ENCODE results near the gene CHAT.

The CHAT gene

DNA sequence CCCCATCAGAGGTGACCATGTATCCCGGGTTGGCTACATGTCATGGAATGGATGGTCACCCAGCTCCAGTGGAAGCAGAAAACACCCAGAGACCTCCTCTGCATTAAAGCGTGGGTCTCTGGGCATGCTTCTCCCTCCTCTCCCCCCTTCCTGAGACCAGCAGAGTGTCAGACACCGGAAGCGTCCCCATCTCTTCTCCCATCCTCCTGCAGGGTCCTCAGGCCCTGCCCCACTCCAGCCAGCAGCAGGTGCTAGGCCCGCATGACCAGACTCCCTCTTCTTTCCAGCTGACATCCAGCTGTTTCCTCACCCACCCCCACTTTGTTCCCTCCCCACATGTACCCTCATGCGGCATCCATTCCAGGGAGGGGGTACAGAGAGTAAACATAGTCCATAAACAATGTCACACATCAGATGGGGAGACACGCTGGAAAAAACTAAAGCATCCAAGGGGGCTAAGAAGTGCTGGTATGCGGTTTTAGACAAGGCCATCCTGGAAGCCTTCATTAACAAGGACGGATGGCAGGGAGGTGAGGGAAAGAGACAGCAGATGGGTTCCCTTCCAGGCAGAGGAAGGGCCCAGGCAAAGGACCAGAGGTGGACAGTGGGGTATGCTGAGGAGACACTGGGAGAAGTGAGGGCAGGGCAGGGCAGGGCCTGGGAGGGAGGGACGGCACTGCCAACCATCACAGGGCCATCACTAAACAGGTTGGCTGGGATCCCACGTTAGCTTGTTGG is 16.2 kb upstream of the CHAT start:
- no peak for DNase-seq

GRCh38 chr10:49598164-49598856 is 15.5 kb upstream of the CHAT start:
- no peak for DNase-seq

DNA sequence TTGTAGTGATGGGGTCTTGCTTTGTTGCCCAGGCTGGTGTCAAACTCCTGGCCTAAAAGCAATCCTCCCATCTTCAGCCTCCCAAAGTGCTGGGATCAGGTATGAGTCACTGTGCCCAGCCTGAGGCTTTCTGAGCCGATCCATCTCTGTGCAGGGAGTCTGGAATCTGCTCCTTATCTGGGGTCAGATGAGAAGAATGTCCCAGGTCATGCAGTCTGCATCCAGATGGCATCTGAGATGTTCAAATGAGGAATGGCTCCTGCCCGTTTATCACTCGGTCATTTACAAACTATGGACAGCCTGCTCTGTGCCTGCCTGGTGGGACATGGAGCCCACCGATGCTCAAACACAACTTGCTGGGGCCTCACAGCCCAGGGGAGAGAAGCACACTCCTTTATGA is 14.9 kb upstream of the CHAT start:
- no peak for DNase-seq

DNA sequence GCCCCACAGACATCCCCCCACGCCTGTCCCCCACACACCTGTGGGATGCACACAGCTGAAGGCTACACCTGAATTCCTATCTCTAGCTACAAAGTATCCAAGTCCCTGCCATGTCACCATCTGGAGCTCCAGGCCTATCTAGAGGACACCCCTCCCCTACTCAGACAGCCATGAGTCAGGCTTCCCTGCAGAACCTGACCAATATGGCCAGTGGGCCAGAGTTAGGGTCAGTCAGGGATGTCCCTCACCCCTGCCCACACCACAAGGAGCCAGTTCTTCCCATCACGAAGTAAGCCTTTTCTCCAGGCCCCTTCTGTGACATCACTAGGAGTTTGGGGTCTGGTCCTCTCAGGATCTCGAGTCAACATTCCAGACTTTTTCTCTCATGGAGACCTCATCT is 14.3 kb upstream of the CHAT start:
- DNase-seq, result no peak

DNA sequence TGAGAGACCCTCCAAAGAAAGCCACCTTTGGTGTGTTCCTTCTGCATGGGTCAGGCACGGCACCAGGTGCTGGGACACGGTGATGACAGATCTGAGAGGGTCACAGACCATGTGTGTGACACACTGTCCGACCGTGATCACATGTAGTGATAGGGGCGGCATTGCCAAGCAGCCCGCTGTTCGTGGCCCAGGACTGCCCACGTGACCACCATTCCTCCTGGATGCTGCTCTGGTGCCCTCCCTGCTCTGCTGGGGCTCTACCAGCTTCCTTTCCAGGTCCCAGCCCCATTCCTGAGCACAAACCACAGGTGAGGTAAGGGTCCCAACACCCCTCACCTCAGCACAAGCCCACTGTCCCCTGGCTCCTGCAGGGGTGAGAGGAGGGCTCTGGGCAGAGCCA is 13.8 kb upstream of the CHAT start:
- no peak for DNase-seq

DNA sequence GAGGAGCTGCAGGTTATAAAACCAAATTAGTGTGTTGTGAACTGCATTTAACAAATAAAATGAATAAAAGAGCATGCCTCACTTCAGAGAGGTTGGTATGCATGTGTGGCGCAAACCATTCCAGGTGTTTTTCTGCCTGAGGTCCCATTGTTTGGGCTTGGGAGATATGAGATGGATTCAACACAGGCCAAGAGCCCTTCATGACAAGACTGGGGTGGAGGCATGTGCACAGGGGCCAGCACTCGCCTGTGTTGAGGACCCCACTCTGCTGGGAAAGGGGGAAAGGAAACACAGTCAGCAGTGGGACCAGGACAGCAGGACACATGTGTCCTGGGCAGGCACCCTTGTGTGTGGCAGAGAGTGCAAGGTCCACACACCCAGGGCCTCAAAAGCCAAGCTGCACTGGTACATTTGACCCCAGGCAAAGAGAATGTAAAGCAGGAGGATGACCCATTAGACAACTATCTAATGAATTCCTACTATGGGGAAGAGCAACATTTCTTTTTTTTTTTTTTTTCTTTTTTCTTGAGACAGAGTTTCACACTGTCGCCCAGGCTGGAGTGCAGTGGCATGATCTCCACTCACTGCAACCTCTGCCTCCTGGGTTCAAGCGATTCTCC is 12.9 kb upstream of the CHAT start:
- DNase-seq, result no peak

GRCh38 chr10:49601857-49602256 is 12.0 kb upstream of the CHAT start:
- no peak for DNase-seq

DNA sequence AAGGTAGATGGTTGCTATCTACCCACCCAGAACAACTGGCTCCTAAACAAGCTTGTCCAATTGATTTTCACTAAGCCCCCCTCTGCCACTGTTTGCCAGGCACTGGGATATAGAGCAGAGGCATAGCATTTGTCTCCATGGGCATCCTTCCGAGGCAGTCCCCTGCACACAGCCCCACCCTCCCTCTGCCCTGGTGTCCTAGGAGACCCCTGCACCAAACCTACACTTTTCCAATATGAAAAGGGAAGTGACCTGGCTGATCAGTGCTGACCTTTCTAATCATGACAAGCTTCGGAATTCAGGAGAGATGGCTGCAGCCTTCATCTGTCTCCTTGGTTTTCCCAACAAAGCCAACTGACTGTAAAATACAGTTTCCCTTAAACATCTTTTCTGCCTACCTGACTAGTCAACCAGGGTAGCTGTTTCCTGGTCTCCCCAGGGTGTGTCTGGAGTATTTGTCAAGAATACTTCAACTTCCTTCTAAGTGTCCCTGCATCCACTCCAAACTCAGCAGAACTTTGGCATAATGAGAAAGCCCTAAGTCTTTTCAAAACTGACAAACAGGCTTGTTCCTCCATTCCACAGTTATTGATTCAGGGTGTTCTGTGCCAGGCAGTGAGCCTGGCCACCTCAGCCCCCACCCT is 11.3 kb upstream of the CHAT start:
- no peak for DNase-seq

GRCh38 chr10:49605216-49605938 is 8.5 kb upstream of the CHAT start:
- DNase-seq, result no peak

DNA sequence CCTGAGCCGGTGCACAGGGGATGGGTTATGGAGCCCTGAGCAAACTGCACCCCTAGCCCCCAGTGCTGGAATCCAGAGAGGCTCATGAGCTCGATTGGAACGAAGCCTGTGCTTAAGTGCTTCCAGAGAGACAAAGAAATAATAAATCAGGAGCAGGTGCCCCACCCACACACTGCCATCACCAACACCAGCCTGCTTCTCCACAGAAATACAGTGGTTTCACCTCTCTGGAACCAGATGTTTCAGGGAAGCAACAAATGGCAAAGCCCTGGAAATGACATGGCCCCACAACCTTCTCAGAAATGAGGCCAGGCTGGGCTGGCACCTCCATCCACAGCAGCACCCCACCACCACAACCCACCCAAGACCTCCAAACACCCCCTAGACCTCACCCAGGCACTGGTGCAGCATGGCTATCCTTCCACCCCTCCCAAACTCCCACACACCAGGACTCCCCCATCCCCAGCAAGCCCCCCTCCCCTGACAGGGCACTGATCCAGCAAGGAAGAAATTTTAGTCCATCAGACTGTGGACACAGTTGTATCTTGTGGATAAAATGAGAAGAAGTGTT is 7.8 kb upstream of the CHAT start:
- no peak for DNase-seq

GRCh38 chr10:49606981-49607535 is 6.8 kb upstream of the CHAT start:
- peak; percentile 36 for DNase-seq

DNA sequence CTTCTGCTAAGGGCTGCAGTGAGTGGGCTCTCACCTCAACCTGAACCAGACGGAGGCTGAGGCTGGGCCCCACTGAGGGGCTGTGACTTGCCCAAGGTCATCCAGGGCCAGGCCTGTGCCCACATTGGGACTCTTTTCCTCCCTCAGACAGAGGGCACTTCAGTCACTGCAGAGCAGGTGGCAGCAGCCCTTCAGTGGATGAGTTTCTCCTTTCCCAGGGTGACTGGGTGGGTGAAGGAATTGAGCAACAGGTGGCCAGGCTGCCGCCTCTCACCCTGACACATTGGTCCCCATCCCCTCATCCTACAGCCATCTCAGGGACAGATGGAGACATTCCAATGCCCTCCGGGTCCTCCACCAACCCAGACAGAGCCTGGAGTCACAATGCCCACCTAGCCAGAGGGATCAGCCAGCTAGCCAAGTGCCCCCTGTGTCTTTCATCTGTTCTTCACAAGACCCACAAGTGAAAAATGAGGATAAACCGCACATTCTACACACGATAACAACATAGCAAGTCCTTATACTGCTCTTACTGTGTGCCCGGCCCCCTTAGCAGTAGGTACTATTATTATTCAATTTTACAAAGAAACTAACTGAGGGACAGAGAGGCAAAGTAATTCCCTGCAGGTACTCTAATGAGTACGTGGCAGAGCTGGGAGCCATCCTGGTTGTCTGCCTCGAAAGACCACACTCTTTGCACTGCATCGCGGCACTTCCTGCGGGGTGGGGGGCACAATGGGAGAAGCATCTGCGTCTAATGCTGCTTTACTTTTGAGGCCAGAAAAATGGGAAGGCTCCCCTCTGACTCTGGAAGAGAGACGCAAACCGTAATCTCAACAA is 5.5 kb upstream of the CHAT start:
- DNase-seq, result no peak

DNA sequence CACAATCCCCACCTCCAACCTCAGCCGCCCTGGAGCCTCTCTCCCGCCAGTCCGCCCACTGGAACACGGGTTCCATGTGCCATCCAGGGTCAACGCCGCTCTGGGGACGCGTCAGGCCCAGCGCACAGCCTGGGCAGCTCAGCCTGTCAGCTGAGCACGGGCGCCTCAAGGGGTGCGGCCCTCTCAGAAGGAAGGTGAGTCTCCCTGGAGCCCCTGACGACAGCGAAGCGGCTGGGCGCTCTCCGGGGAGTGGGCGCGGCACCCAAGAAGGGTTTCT is 4.9 kb upstream of the CHAT start:
- DNase-seq, result no peak

GRCh38 chr10:49609283-49610113 is 4.3 kb upstream of the CHAT start:
- no peak for DNase-seq

DNA sequence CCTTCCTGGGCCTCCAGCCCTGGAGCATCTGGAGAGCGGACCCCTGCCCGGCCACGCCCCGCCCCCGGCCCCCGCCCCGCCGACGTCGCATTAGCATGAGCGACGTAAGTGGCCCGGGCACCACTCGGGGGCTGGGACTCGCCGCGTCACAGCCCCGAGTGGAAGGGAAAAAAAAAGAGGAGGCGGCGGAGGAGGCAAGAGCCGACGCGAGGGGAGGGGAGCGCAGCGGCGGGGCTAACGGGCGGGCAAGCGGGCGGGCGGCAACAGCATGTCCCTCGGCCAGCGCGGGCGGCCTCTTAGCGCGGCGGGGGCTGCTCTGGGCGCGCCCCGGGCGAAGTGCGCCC is 3.8 kb upstream of the CHAT start, which contains the start of gene SLC18A3:
Gene SLC18A3, plus strand, starts transcription at position 197 of the 344 bp plus-strand sequence. CDS start 431 bp downstream, outside the sequence.
- no peak for DNase-seq

DNA sequence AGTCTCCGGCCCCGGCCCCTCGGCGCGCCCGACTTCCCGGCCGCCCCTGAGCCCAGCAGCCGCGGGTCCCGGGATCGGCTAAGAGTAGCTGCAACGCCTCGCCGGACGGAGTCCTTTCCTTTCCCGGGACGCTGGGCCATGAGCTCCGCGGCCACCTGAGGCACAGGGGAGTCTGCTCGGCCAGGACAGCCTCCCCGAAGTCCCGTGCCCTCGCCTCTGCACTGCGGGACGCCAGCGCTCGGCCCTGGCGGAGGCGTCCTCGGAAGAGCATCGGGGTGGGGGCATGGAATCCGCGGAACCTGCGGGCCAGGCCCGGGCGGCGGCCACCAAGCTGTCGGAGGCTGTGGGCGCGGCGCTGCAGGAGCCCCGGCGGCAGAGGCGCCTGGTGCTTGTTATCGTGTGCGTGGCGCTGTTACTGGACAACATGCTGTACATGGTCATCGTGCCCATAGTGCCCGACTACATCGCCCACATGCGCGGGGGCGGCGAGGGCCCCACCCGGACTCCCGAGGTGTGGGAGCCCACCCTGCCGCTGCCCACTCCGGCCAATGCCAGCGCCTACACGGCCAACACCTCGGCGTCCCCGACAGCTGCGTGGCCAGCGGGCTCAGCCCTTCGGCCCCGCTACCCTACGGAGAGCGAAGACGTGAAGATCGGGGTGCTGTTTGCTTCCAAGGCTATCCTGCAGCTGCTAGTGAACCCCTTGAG is 3.2 kb upstream of the CHAT start:
- no peak for DNase-seq

GRCh38 chr10:49611166-49611815 is 2.5 kb upstream of the CHAT start:
- DNase-seq, result no peak

DNA sequence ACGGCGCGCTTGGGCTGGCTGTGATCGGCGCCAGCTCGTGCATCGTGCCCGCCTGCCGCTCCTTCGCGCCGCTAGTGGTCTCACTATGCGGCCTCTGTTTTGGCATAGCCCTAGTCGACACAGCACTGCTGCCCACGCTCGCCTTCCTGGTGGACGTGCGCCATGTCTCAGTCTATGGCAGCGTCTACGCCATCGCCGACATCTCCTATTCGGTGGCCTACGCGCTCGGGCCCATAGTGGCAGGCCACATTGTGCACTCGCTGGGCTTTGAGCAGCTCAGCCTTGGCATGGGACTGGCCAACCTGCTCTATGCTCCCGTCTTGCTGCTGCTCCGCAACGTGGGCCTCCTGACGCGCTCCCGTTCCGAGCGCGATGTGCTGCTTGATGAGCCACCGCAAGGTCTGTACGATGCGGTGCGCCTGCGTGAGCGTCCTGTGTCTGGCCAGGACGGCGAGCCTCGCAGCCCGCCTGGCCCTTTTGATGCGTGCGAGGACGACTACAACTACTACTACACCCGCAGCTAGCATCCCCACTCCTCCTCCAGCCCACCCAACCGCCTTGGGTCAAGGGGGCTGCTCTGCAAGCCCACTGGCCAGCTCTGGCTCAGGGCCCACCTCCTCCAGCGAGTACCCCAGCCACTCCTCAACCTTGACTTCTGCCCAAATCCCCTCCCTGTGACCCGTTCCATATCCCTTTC is 1.9 kb upstream of the CHAT start:
- DNase-seq, result no peak
